HEK293 (cell line): ENCODE measurements around the gene MAML3.
A peak's percentile ranks its signal among the peaks of the same experiment; 100 is the strongest.

ENCODE experiments used
- CTCF ChIA-PET: fragments of 350-600 bp; formaldehyde crosslinking; extraction: SDS; loops from one replicate; lab custom pipeline; 2021; ENCODE audit warnings: antibody characterized with exemption; lab: Yijun Ruan, JAX
- POLR2A ChIA-PET: fragments of 300-600 bp; formaldehyde crosslinking; extraction: SDS; loops from one replicate; lab custom pipeline; 2020; ENCODE audit warnings: antibody characterized with exemption, inconsistent platforms; lab: Yijun Ruan, JAX
- H3K27ac ChIP-seq: fragments of 200-500 bp; sonication (Bioruptor generic); 2 replicates; pipeline ENCODE4 v1.5.1; 2014; ENCODE audit warnings: low read depth, low read length, control low read depth, inconsistent platforms; ENCODE audit errors: extremely low read depth
- H3K36me3 ChIP-seq, 2 experiments: fragments of 200-500 bp in 1 of 2; sonication (Bioruptor generic) in 1 of 2; 1 replicate in 1 of 2; 2 replicates in 1 of 2; pipeline ENCODE4 v1.5.1; 2014 to 2017; ENCODE audit warnings: inconsistent platforms in 2 of 2, low read length in 2 of 2; ENCODE audit not compliant: control insufficient read depth in 2 of 2, insufficient read depth in 1 of 2
- H3K4me1 ChIP-seq: fragments of 200-500 bp; sonication (Bioruptor generic); 2 replicates; pipeline ENCODE4 v1.5.1; 2014; ENCODE audit warnings: mild to moderate bottlenecking, low read length, inconsistent platforms; ENCODE audit not compliant: control insufficient read depth, insufficient read depth
- H3K4me3 ChIP-seq: 2 replicates; pipeline ENCODE4 v1.5.1; 2011; ENCODE audit warnings: low read depth, mild to moderate bottlenecking, control low read depth, low read length, moderate library complexity
- H3K9me3 ChIP-seq: fragments of 200-500 bp; sonication (Bioruptor generic); 2 replicates; pipeline ENCODE4 v1.5.1; 2014; ENCODE audit warnings: low read depth, low read length, inconsistent platforms; ENCODE audit not compliant: control insufficient read depth, insufficient read depth
- ZBTB7A ChIP-seq: fragments of 450-650 bp; formaldehyde crosslinking; IDR thresholded peaks from 2 replicates; pipeline ENCODE4 v1.5.1; 2016; ENCODE audit warnings: low read depth, missing biosample characterization, missing genetic modification characterization
- ZFHX2 ChIP-seq: fragments of 450-650 bp; formaldehyde crosslinking; conservative IDR thresholded peaks from 2 replicates; pipeline ENCODE4 v1.5.1; 2016; ENCODE audit warnings: missing biosample characterization, missing genetic modification characterization
- ZIC2 ChIP-seq: fragments of 450-650 bp; formaldehyde crosslinking; IDR thresholded peaks from 2 replicates; pipeline ENCODE4 v1.5.1; 2016; ENCODE audit warnings: missing biosample characterization, missing genetic modification characterization
- ZNF114 ChIP-seq: fragments of 450-650 bp; formaldehyde crosslinking; IDR thresholded peaks from 2 replicates; pipeline ENCODE4 v1.5.0; 2017; ENCODE audit warnings: missing biosample characterization, missing genetic modification characterization
- ZNF2 ChIP-seq: fragments of 450-650 bp; formaldehyde crosslinking; IDR thresholded peaks from 2 replicates; pipeline ENCODE4 v1.5.1; 2016; ENCODE audit warnings: missing biosample characterization, missing genetic modification characterization
- ZNF274 ChIP-seq, 2 experiments: fragments of 200-500 bp in 1 of 2; fragments of 450-650 bp in 1 of 2; sonication (Bioruptor generic) in 1 of 2; formaldehyde crosslinking in 1 of 2; IDR thresholded peaks; 2 replicates each; pipeline versions ENCODE4 v1.5.1 to v1.6.1; 2014 to 2016; ENCODE audit warnings: borderline replicate concordance in 1 of 2, inconsistent platforms in 1 of 2, low read length in 1 of 2, missing biosample characterization in 1 of 2, missing genetic modification characterization in 1 of 2
- ZNF37A ChIP-seq: fragments of 450-650 bp; IDR thresholded peaks from 2 replicates; pipeline ENCODE4 v1.5.1; 2018; ENCODE audit warnings: missing biosample characterization, missing genetic modification characterization
- ZNF404 ChIP-seq: fragments of 450-650 bp; formaldehyde crosslinking; IDR thresholded peaks from 2 replicates; pipeline ENCODE4 v1.5.1; 2017; ENCODE audit warnings: missing biosample characterization, missing genetic modification characterization
- ZNF514 ChIP-seq: fragments of 450-650 bp; formaldehyde crosslinking; IDR thresholded peaks from 2 replicates; pipeline ENCODE4 v1.5.1; 2016; ENCODE audit warnings: missing biosample characterization, missing genetic modification characterization
- ZNF600 ChIP-seq: fragments of 450-650 bp; formaldehyde crosslinking; IDR thresholded peaks from 2 replicates; pipeline ENCODE4 v1.5.1; 2016; ENCODE audit warnings: missing biosample characterization, missing genetic modification characterization
- ZNF837 ChIP-seq: fragments of 450-650 bp; formaldehyde crosslinking; IDR thresholded peaks from 2 replicates; pipeline ENCODE4 v1.5.1; 2016; ENCODE audit warnings: missing biosample characterization, missing genetic modification characterization
- ZSCAN23 ChIP-seq: fragments of 450-650 bp; formaldehyde crosslinking; IDR thresholded peaks from 2 replicates; pipeline ENCODE4 v1.5.1; 2016; ENCODE audit warnings: missing biosample characterization, missing genetic modification characterization
- ZSCAN5A ChIP-seq: fragments of 450-650 bp; formaldehyde crosslinking; IDR thresholded peaks from 2 replicates; pipeline ENCODE4 v1.5.1; 2016; ENCODE audit warnings: missing biosample characterization, missing genetic modification characterization
- TF ChIP-seq, protein P1 (sequence below): IDR thresholded peaks from 2 replicates; pipeline ENCODE4 v1.6.1; 2011; ENCODE audit warnings: mild to moderate bottlenecking, low read depth, low read length, borderline replicate concordance

Gene MAML3

DNA sequence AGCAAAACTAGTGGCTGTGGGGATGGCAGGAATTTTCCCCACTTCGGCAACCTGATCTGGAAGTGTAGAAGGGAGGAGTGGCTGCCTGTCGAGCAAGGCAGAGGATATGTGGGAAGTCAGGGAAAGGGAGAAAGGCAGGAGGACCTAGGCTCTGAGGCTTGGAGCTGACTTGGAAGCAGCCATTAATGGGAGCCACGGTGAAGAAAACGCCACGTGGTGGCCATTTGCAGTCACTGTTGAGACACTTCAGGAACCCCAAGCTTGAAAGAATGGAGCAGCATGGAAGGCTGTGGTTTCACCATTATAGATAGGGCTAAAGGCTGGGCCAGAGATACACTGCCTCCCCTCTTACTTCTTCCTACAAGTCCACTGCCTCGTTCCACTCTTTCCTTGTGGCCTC, 41.8 kb upstream of the MAML3 start:
- no peaks in the 10 kb centered on the region for H3K9me3 ChIP-seq
- ChIA-PET POLR2A (no interaction called here), CTCF (no interaction called here)
- H3K27ac ChIP-seq = no peak overlapping the region
- H3K4me1 ChIP-seq = no peaks in the 10 kb centered on the region
- TF ChIP-seq ZBTB7A = no peak
- H3K4me3 ChIP-seq = no peak overlapping the region
- no peaks in the 10 kb centered on the region for H3K36me3 ChIP-seq

GRCh38 chr4:140189805-140190204, 35.8 kb upstream of the MAML3 start:
- ChIA-PET CTCF (no interaction called here), POLR2A (no interaction called here)
- Histone ChIP-seq H3K36me3 (no peaks in the 10 kb centered on the region), H3K9me3 (no peaks in the 10 kb centered on the region), H3K27ac (no peak overlapping the region), H3K4me1 (no peaks in the 10 kb centered on the region), H3K4me3 (no peak overlapping the region)
- TF ChIP-seq ZNF274 (IDR thresholded peaks at IDR 0.05; ENCODE audit: low read length) = no peak
- TF ChIP-seq ZNF274 (tag by site-specific recombination; IDR thresholded peaks at IDR 0.05; ENCODE audit: borderline replicate concordance) = no peak
- TF ChIP-seq, protein P1, sequence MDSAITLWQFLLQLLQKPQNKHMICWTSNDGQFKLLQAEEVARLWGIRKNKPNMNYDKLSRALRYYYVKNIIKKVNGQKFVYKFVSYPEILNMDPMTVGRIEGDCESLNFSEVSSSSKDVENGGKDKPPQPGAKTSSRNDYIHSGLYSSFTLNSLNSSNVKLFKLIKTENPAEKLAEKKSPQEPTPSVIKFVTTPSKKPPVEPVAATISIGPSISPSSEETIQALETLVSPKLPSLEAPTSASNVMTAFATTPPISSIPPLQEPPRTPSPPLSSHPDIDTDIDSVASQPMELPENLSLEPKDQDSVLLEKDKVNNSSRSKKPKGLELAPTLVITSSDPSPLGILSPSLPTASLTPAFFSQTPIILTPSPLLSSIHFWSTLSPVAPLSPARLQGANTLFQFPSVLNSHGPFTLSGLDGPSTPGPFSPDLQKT = no peak
- TF ChIP-seq ZNF2 (tag by site-specific recombination) = no peak
- TF ChIP-seq ZNF837 (tag by site-specific recombination) = no peak
- no peak for TF ChIP-seq ZIC2 (tag by site-specific recombination)
- no peak for TF ChIP-seq ZSCAN5A
- no peak for TF ChIP-seq ZNF404 (tag by site-specific recombination)

DNA sequence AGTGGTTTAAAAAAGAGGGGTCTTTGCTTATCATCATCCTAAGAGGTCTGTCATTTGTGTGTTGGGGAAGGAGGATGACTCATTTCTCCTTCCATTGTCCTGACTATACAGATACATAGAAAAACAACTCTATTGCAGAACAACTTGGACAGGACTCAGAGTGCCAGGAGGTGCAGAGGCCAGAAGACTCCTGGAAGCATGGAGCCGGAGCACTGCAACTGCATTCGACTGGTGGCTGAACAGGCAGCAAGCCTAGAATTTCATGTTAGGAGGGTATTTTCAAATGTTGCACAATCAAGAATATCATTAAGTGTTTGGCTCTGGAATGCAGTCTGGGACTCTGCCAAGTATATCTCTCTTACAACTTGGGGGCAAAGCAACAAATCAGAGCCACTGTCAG, 35.0 kb upstream of the MAML3 start:
- H3K4me3 ChIP-seq = no peak overlapping the region
- ChIA-PET POLR2A (no interaction called here), CTCF (no interaction called here)
- no peaks in the 10 kb centered on the region for H3K36me3 ChIP-seq
- no peak overlapping the region for H3K27ac ChIP-seq
- TF ChIP-seq ZSCAN23 (no peak), ZNF600 (tag by site-specific recombination) (0 out of 2 replicates have a peak, but pooled peaks have one; percentile 17)
- no peaks in the 10 kb centered on the region for H3K9me3 ChIP-seq
- no peaks in the 10 kb centered on the region for H3K4me1 ChIP-seq

DNA sequence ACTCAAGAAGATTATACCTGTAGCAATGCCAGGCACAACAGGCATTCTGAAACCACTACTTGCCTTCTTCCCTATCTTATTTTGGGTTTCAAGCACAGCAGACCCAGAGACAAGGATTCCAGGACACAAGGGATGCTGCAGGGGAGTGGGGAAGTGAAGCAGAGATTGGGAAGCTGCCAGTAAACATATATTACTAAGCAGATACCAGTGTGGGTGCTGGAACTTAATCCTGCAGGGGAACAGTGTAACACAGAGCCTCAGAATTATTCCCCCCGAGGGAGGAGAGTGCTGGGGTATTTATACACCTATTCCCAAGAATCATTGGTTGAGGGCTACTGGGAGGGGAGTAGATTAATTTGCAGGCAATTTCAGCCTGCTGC, 33.3 kb upstream of the MAML3 start:
- TF ChIP-seq ZNF514 (tag by site-specific recombination) (no peak), ZNF37A (tag by site-specific recombination) (peak; percentile 68; the same call in 1 of the 2 replicates)
- TF ChIP-seq, all 188 proteins: peak for 1
- Histone ChIP-seq H3K4me3 (no peak overlapping the region), H3K27ac (no peak overlapping the region), H3K4me1 (no peaks in the 10 kb centered on the region), H3K9me3 (no peaks in the 10 kb centered on the region), H3K36me3 (no peaks in the 10 kb centered on the region)
- ChIA-PET CTCF (no interaction called here), POLR2A (no interaction called here)

DNA sequence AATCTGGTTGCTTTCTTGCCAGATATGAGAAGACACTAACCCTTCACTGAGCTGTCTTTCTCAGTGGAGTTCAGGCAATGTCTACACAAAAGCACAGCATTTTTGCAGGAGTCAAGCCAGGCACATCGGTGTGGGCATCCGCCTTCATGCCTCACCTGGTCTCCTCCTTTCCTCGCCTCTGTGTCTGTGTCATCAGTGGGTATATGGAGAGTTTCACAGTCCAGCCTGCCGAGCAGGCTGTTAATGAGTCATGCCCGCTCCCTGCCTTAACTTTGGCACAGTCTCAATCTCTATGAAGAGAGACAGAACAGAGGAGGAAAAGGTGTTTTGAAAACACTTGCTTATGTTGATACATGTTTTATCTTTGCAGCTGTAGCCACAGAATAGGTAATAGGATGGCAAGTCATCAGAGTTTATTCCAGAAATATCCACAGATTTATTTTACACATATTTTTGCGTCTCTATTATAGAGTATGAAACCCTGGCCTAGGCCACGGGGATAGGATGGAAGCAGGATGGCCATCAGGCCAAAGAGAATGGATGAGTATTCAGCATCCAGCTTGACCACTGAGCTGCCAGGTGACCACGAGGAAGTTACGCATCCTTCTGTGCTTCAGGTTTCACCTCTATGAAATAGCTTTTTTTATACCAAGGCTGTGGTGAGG, 32.8 kb upstream of the MAML3 start:
- Histone ChIP-seq H3K4me1 (no peaks in the 10 kb centered on the region), H3K9me3 (no peaks in the 10 kb centered on the region), H3K4me3 (no peak overlapping the region), H3K27ac (no peak overlapping the region), H3K36me3 (no peaks in the 10 kb centered on the region)
- TF ChIP-seq ZNF114 (tag by site-specific recombination) = no peak
- peak; percentile 24; the same call in 1 of the 2 replicates for TF ChIP-seq ZFHX2
- CTCF ChIA-PET = no interaction called here
- POLR2A ChIA-PET = no interaction called here
